NCI-H748 (cell line): ENCODE measurements around the gene BZW1.
"Not testable (repeated sequence)": the region's sequence is repeated elsewhere in the genome, so short reads cannot be mapped to it uniquely, and the experiment has no call there.

ENCODE experiments used
- DNase-seq: peaks from one replicate; lab custom pipeline; 2025; ENCODE audit not compliant: unreplicated experiment; lab: John Stamatoyannopoulos, UW

Gene BZW1

GRCh38 chr2:200790185-200790584, 21.5 kb upstream of the BZW1 start:
- DNase-seq, result no peak

GRCh38 chr2:200791905-200792304, 19.8 kb upstream of the BZW1 start:
- DNase-seq, result no peak

- DNase-seq, result no peak
Observed at GRCh38 chr2:200794143-200794542, 17.6 kb upstream of the BZW1 start.

GRCh38 chr2:200795028-200795440, 16.7 kb upstream of the BZW1 start:
- no peak for DNase-seq

- no peak for DNase-seq
Observed at GRCh38 chr2:200796561-200796960, 15.1 kb upstream of the BZW1 start.

GRCh38 chr2:200797242-200797770, 14.4 kb upstream of the BZW1 start:
- DNase-seq, result no peak

GRCh38 chr2:200798514-200798913, 13.2 kb upstream of the BZW1 start:
- no peak for DNase-seq

- DNase-seq, result no peak
Observed at GRCh38 chr2:200800458-200800857, 11.3 kb upstream of the BZW1 start.

GRCh38 chr2:200801431-200801830, 10.3 kb upstream of the BZW1 start:
- DNase-seq, result not testable (repeated sequence)

GRCh38 chr2:200809506-200810251, 2.0 kb upstream of the BZW1 start:
- no peak for DNase-seq

- no peak for DNase-seq
Observed at GRCh38 chr2:200810252-200810997, 1.3 kb upstream of the BZW1 start.

- no peak for DNase-seq
Observed at GRCh38 chr2:200810998-200811332, 745 bp upstream of the BZW1 start.

GRCh38 chr2:200812122-200813022, 662 bp downstream of the BZW1 start:
- DNase-seq, result peak; percentile 73

- no peak for DNase-seq
Observed at GRCh38 chr2:200814276-200814815, 2.6 kb downstream of the BZW1 start.

GRCh38 chr2:200814917-200815316, 3.2 kb downstream of the BZW1 start:
- no peak for DNase-seq

- DNase-seq, result not testable (repeated sequence)
Observed at GRCh38 chr2:200818732-200819131, 7.0 kb downstream of the BZW1 start.

- no peak for DNase-seq
Observed at GRCh38 chr2:200820573-200821234, 9.0 kb downstream of the BZW1 start.

- DNase-seq, result no peak
Observed at GRCh38 chr2:200821686-200822245, 10.1 kb downstream of the BZW1 start.

- DNase-seq, result no peak
Observed at GRCh38 chr2:200828104-200828503, 16.4 kb downstream of the BZW1 start.

- no peak for DNase-seq
Observed at GRCh38 chr2:200828572-200829257, 17.0 kb downstream of the BZW1 start.
